Mesendoderm (in vitro differentiated cells): ENCODE data around the gene LAMA2.

Experiments
- DNase-seq: peaks from one replicate; pipeline ENCODE4 v3.0.0; 2013
- H2AK5ac ChIP-seq: 2 replicates; pipeline ENCODE4 v1.6.1; 2013; ENCODE audit warnings: low read length, inconsistent platforms
- H2BK120ac ChIP-seq: 2 replicates; pipeline ENCODE4 v1.6.1; 2013; ENCODE audit warnings: low read depth, mild to moderate bottlenecking, low read length, moderate library complexity, mixed read lengths
- H2BK15ac ChIP-seq: replicated peaks from 2 replicates; pipeline ENCODE4 v1.6.1; 2013; ENCODE audit warnings: low read depth, mild to moderate bottlenecking, moderate library complexity
- H2BK5ac ChIP-seq: 2 replicates; pipeline ENCODE4 v1.6.1; 2013; ENCODE audit warnings: low read length, inconsistent platforms
- H3K18ac ChIP-seq: 2 replicates; pipeline ENCODE4 v1.6.1; 2013; ENCODE audit warnings: mild to moderate bottlenecking, low read length, mixed read lengths
- H3K23ac ChIP-seq: one replicate; pipeline ENCODE4 v1.6.1; 2013; ENCODE audit warnings: low read length
- H3K27ac ChIP-seq: 2 replicates; pipeline ENCODE4 v1.5.1; 2013; ENCODE audit warnings: low read depth, mild to moderate bottlenecking, inconsistent platforms, low read length, moderate library complexity
- H3K27me3 ChIP-seq: 2 replicates; pipeline ENCODE4 v1.6.1; 2013; ENCODE audit warnings: low read length, control low read depth, mild to moderate bottlenecking, inconsistent platforms; ENCODE audit not compliant: insufficient read depth, poor library complexity
- H3K36me3 ChIP-seq: 2 replicates; pipeline ENCODE4 v1.6.1; 2013; ENCODE audit warnings: low read length, inconsistent platforms; ENCODE audit not compliant: control insufficient read depth, insufficient read depth
- H3K4ac ChIP-seq: one replicate; pipeline ENCODE4 v1.6.1; 2013; ENCODE audit warnings: low read depth, mild to moderate bottlenecking, low read length, moderate library complexity
- H3K4me1 ChIP-seq: 2 replicates; pipeline ENCODE4 v1.6.1; 2013; ENCODE audit warnings: low read depth, low read length, inconsistent platforms; ENCODE audit not compliant: control insufficient read depth
- H3K4me2 ChIP-seq: 2 replicates; pipeline ENCODE4 v1.6.1; 2013; ENCODE audit warnings: low read length
- H3K4me3 ChIP-seq: 2 replicates; pipeline ENCODE4 v1.5.1; 2013; ENCODE audit warnings: mild to moderate bottlenecking, low read length
- H3K56ac ChIP-seq: one replicate; pipeline ENCODE4 v1.6.1; 2013; ENCODE audit warnings: low read length
- H3K79me1 ChIP-seq: 2 replicates; pipeline ENCODE4 v1.6.1; 2013; ENCODE audit warnings: low read length, inconsistent platforms
- H3K79me2 ChIP-seq: 2 replicates; pipeline ENCODE4 v1.6.1; 2013; ENCODE audit warnings: mild to moderate bottlenecking, low read length; ENCODE audit not compliant: control insufficient read depth, insufficient read depth
- H3K9ac ChIP-seq: 2 replicates; pipeline ENCODE4 v1.6.1; 2013; ENCODE audit warnings: low read length, inconsistent platforms
- H4K5ac ChIP-seq: one replicate; pipeline ENCODE4 v1.6.1; 2013; ENCODE audit warnings: low read length
- H4K8ac ChIP-seq: one replicate; pipeline ENCODE4 v1.6.1; 2013; ENCODE audit warnings: low read depth, mild to moderate bottlenecking, control low read depth, low read length, moderate library complexity
- WGBS: extraction: QIAGEN DNeasy Blood & Tissue Kit; methylation state at CpG from one replicate; pipeline ENCODE4 v1.1.7; 2013; ENCODE audit warnings: low lambda C conversion rate, missing lambda C conversion rate; ENCODE audit not compliant: insufficient coverage; ENCODE audit errors: extremely low coverage; 5-methylcytosine and 5-hydroxymethylcytosine counted together

LAMA2 gene

DNA sequence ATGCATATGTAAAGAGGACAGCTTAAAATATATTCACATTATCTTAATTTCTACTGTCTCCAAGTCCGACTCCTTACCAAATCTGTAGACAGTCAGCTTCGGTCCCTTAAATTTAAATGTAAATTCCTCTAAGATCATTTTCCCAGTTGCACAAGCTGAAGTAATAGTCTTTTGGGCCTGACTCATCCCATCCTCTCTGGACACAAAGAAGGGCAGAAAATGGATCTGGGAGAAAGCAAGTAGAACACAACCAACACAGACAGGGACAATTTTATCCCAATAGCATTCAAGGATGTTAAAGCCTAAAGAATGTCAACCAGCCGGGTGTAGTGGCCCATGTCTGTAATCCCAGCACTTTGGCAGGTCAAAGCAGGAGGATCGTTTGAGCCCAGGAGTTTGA lies 598.8 kb downstream of the LAMA2 start:
- Histone ChIP-seq H3K23ac (no peak overlapping the region), H3K4me1 (no peaks in the 10 kb centered on the region), H3K79me1 (no peaks in the 10 kb centered on the region), H2BK15ac (no peak overlapping the region), H3K36me3 (no peaks in the 10 kb centered on the region), H3K27ac (no peak overlapping the region), H3K56ac (no peak overlapping the region), H3K18ac (no peak overlapping the region), H2BK120ac (no peak overlapping the region), H2AK5ac (no peak overlapping the region), H3K4me2 (no peak overlapping the region), H3K9ac (no peak overlapping the region), H3K4ac (no peak overlapping the region), H3K79me2 (no peaks in the 10 kb centered on the region), H3K4me3 (no peak overlapping the region), H4K5ac (no peak overlapping the region), H3K27me3 (no peaks in the 10 kb centered on the region), H2BK5ac (no peak overlapping the region), H4K8ac (no peak overlapping the region)
- no peak for DNase-seq
- no CpG with 5 or more reads among the region's 4 CpGs for WGBS

DNA sequence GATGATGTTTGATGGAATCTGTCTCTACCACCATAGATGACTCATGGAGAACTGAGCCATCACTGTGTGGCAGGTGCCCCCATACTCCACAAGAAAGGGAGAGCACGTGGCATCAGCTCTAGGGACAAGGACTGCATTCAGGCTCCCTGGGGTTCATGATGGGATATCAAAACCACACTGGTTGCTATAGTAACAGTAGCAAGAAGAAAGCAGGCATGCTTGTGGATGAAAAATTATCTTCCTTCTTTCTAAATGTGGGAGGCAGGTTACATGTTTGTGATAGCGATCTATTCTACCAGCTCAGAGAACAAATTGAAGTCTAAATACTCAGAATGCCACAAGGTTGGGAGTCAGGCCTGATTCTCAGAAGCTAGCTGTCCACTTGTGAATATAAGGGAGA lies 602.8 kb downstream of the LAMA2 start:
- Histone ChIP-seq H3K79me2 (no peaks in the 10 kb centered on the region), H3K9ac (no peak overlapping the region), H3K4me3 (no peak overlapping the region), H2AK5ac (no peak overlapping the region), H4K8ac (no peak overlapping the region), H3K79me1 (no peaks in the 10 kb centered on the region), H3K4me2 (no peak overlapping the region), H3K27ac (no peak overlapping the region), H3K23ac (no peak overlapping the region), H3K36me3 (no peaks in the 10 kb centered on the region), H2BK120ac (no peak overlapping the region), H3K27me3 (no peaks in the 10 kb centered on the region), H3K4ac (no peak overlapping the region), H2BK15ac (no peak overlapping the region), H3K4me1 (no peaks in the 10 kb centered on the region), H3K18ac (no peak overlapping the region), H4K5ac (no peak overlapping the region), H3K56ac (no peak overlapping the region), H2BK5ac (no peak overlapping the region)
- no peak for DNase-seq
- WGBS, result no CpG with 5 or more reads among the region's 2 CpGs

DNA sequence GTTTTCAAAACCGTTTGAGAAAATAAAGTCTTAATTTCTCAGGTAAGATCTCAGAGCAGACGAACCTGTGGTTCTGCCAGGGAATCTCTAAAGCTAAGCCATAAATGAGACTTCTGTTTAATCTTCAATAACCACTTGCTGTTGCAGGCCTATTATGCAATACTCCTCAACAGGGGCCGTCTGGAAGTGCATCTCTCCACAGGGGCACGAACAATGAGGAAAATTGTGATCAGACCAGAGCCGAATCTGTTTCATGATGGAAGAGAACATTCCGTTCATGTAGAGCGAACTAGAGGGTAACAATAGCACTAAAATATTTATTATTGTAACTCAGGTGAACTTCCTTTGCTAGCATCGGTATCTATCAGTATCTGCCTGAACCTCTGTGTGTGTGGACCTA lies 603.4 kb downstream of the LAMA2 start:
- WGBS, result no CpG with 5 or more reads among the region's 8 CpGs
- H3K4ac ChIP-seq, result no peak overlapping the region
- no peak overlapping the region for H2BK120ac ChIP-seq
- H3K4me2 ChIP-seq, result no peak overlapping the region
- no peaks in the 10 kb centered on the region for H3K27me3 ChIP-seq
- no peak overlapping the region for H4K8ac ChIP-seq
- no peak overlapping the region for H4K5ac ChIP-seq
- no peak overlapping the region for H3K23ac ChIP-seq
- no peak overlapping the region for H2AK5ac ChIP-seq
- no peak overlapping the region for H2BK15ac ChIP-seq
- no peak overlapping the region for H3K27ac ChIP-seq
- no peak for DNase-seq
- H3K56ac ChIP-seq, result no peak overlapping the region
- H3K79me2 ChIP-seq, result no peaks in the 10 kb centered on the region
- H2BK5ac ChIP-seq, result no peak overlapping the region
- H3K36me3 ChIP-seq, result no peaks in the 10 kb centered on the region
- H3K4me1 ChIP-seq, result no peaks in the 10 kb centered on the region
- H3K9ac ChIP-seq, result no peak overlapping the region
- no peaks in the 10 kb centered on the region for H3K79me1 ChIP-seq
- no peak overlapping the region for H3K4me3 ChIP-seq
- no peak overlapping the region for H3K18ac ChIP-seq

DNA sequence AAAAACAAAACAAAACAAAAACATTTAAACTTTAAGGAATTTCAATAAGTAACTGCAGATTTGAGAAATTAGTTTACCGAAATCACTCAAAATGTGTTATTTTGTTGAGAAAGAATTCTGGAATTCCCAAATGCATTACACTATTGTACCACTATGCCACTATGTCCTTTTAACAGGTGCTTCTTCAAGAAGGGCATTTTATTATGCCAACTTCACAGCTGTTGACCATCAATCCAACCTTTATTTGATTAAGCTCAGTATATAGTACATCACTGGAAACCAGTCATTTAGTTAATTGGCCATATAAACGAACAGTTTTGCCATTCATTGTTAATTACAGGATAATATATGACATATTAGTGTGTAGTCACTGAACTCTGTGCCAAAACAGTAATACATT lies 605.4 kb downstream of the LAMA2 start:
- no peak overlapping the region for H2BK5ac ChIP-seq
- H2BK120ac ChIP-seq, result no peak overlapping the region
- DNase-seq, result no peak
- no peak overlapping the region for H3K4me3 ChIP-seq
- no peaks in the 10 kb centered on the region for H3K4me1 ChIP-seq
- H3K23ac ChIP-seq, result no peak overlapping the region
- H3K9ac ChIP-seq, result no peak overlapping the region
- no peak overlapping the region for H3K27ac ChIP-seq
- H3K4ac ChIP-seq, result no peak overlapping the region
- no peak overlapping the region for H4K8ac ChIP-seq
- no peak overlapping the region for H4K5ac ChIP-seq
- H3K27me3 ChIP-seq, result no peaks in the 10 kb centered on the region
- no peaks in the 10 kb centered on the region for H3K79me2 ChIP-seq
- no peak overlapping the region for H3K4me2 ChIP-seq
- H2BK15ac ChIP-seq, result no peak overlapping the region
- no peak overlapping the region for H3K56ac ChIP-seq
- H3K18ac ChIP-seq, result no peak overlapping the region
- WGBS, result no CpG with 5 or more reads among the region's 2 CpGs
- H3K79me1 ChIP-seq, result no peaks in the 10 kb centered on the region
- H2AK5ac ChIP-seq, result no peak overlapping the region
- no peaks in the 10 kb centered on the region for H3K36me3 ChIP-seq

DNA sequence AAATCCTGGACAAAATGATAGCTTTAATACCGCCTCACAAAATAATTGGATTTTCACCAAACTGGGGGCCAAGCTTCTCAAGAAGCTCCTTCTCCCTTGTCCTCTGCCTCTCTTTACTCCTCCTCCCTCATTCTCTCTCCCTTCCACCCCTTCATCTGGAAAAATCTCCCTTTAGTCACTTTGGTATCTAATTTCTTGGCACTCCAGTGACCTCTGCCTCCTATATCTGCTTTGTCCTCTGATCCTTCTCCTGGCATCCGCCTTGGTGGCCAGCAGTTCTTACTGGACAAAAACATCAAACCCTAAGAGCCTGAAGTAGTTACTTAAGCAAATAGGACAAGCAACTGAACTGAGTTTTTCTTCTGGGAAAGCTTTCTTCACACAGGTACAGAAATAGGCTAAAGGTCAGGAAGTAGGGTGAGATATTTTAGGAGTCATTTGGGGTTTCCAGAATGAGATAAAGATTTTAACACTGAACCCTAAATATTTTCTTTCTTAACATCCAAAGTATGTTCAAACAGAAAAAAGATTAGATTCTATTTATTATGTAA lies 606.4 kb downstream of the LAMA2 start:
- H3K27me3 ChIP-seq, result no peaks in the 10 kb centered on the region
- H3K27ac ChIP-seq, result no peak overlapping the region
- H3K9ac ChIP-seq, result no peak overlapping the region
- H3K4ac ChIP-seq, result no peak overlapping the region
- DNase-seq, result no peak
- H3K4me3 ChIP-seq, result no peak overlapping the region
- no peak overlapping the region for H2BK5ac ChIP-seq
- H3K56ac ChIP-seq, result no peak overlapping the region
- no peaks in the 10 kb centered on the region for H3K79me1 ChIP-seq
- H3K4me1 ChIP-seq, result no peaks in the 10 kb centered on the region
- no peak overlapping the region for H2BK15ac ChIP-seq
- no peak overlapping the region for H4K5ac ChIP-seq
- no peak overlapping the region for H3K18ac ChIP-seq
- no peaks in the 10 kb centered on the region for H3K79me2 ChIP-seq
- no peak overlapping the region for H2BK120ac ChIP-seq
- no peak overlapping the region for H2AK5ac ChIP-seq
- WGBS, result no CpG with 5 or more reads among the region's 2 CpGs
- no peak overlapping the region for H3K4me2 ChIP-seq
- H3K36me3 ChIP-seq, result no peaks in the 10 kb centered on the region
- no peak overlapping the region for H4K8ac ChIP-seq
- no peak overlapping the region for H3K23ac ChIP-seq

DNA sequence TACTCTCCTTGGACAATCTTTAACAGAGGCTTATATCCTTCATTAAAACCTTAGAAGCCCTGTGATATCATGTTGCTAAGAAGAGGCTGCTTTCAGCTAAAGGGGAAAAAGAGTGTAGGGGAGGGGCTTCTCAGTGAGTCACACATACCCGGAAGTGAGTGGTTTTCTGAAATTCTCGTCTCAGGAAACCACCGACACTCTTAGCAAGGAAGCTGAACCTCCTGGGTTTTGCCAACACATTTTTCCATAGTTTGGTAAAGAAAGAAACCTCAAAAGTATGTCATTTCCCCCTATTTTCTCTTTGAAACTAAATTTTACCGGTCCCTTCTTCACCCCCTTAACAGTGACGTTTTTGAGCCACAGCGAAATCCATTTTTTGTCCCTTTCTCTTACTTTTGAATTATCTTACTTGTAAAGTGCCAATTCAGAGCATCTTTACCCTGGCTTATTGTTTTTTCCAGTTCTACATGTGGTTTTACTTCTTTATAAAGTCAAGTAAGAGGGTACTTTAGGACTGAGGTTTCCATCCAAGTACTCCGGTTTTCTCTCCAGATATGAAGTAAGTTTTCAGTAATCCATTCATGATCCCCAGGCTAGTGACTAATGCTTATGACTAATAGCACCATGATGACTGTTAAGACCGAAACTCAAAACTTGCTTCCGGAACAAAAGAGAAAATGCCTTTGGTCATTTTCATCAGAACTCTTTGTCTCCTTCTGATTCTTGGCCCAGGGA lies 607.8 kb downstream of the LAMA2 start:
- no peak overlapping the region for H3K4ac ChIP-seq
- H2BK5ac ChIP-seq, result no peak overlapping the region
- DNase-seq, result peak; percentile 73
- no peak overlapping the region for H3K4me2 ChIP-seq
- H3K23ac ChIP-seq, result no peak overlapping the region
- H4K5ac ChIP-seq, result no peak overlapping the region
- H3K18ac ChIP-seq, result no peak overlapping the region
- no peak overlapping the region for H2BK120ac ChIP-seq
- no peak overlapping the region for H3K56ac ChIP-seq
- WGBS, result no CpG with 5 or more reads among the region's 9 CpGs
- no peak overlapping the region for H3K27ac ChIP-seq
- no peak overlapping the region for H4K8ac ChIP-seq
- H3K36me3 ChIP-seq, result no peaks in the 10 kb centered on the region
- no peaks in the 10 kb centered on the region for H3K27me3 ChIP-seq
- H2AK5ac ChIP-seq, result no peak overlapping the region
- peak overlapping the region; percentile 57 for H2BK15ac ChIP-seq
- no peak overlapping the region for H3K9ac ChIP-seq
- H3K4me1 ChIP-seq, result no peaks in the 10 kb centered on the region
- H3K79me1 ChIP-seq, result no peaks in the 10 kb centered on the region
- no peaks in the 10 kb centered on the region for H3K79me2 ChIP-seq
- H3K4me3 ChIP-seq, result no peak overlapping the region
